Effector CD4-positive, alpha-beta T cell (primary cell): ENCODE results near the gene KLHL29.

ENCODE experiments used
- DNase-seq: peaks from one replicate; pipeline ENCODE4 v3.0.0-alpha.2; 2020

The KLHL29 gene

GRCh38 chr2:23584054-23584745, 199.2 kb downstream of the KLHL29 start:
- no peak for DNase-seq

GRCh38 chr2:23585273-23586170, 200.5 kb downstream of the KLHL29 start:
- DNase-seq = no peak

- DNase-seq = no peak
Measured at GRCh38 chr2:23586741-23587306, 201.8 kb downstream of the KLHL29 start.

DNA sequence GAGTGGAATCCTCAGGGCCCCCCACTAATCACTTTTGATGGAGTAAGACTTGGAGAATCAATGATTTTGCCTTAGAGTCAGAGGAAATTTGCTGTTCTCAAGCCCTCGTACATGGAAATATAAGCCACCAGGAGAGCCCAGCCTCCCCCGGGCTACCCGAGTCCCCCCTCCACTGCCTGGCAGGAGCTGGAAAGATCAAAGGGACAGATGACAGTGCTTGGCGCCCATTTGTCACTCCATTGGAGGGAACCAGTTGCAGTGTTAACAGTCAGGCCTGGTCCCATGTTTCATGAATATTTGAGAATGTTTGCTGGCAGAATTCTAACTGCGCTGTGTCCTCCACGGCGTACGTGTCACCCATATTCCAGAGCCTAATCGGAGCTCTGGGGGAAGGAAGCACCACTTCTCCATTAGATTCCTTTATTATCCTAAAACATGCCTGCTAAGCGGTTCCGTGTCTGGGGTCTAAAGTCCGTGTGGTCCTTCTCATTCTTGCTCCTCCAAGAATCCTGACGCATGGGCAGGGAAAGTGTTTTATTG, 202.4 kb downstream of the KLHL29 start:
- DNase-seq = no peak

DNA sequence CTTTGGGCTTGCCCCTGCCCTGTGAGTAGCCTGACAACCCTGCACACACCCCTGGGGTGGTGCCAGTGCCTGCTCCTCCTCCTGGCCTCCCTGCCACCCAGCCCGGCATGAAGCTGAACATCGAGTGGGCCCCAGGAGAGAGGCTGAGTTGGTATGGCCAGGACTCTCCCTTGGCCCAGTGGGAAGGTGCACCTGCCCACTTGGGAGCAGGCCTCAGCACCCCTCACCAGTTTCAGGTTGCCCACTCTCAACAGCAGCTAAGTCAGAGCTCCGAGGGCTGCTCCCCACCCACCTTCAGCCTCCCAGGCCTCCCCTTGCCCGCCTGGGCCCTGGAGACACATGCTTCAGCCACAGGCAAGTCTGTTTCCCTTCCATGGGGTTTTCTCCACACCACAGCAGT, 203.1 kb downstream of the KLHL29 start:
- DNase-seq = no peak

DNA sequence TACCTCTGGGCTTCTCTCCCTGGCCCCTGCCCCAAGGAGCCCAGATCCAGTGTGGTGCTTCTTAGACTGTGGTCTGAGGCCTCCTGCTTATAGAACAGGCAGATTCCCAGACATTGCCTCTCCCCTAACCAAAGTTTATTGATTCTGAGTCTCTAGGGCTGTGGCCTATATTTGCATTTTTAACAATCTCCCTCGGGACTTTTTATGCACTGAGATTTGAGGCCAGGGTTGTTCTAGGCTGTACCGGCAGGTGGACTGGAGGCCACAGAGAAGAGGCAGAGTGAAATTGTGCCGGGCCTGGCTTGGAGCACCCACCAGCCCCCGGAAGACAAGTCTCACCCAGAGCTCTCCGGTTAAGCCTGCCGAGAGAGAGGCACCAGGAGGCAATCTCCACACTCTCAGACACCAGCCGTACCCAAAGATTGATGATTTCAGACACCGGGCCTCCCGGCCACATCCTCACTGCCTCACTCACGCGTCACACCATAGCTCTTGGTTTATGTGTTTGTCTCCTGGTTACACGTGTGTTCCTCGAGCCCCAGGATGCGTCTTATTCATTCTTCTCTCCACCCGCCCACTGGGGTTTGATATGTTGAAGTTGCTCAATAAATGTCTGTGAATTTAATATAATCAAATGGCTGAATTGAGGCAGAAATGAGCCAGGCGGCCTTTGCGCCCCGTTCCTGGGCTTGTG, 203.7 kb downstream of the KLHL29 start:
- no peak for DNase-seq

GRCh38 chr2:23589220-23589647, 204.3 kb downstream of the KLHL29 start:
- DNase-seq = no peak

- DNase-seq = no peak
Measured at GRCh38 chr2:23589739-23590138, 204.8 kb downstream of the KLHL29 start.

- no peak for DNase-seq
Measured at GRCh38 chr2:23590241-23590869, 205.4 kb downstream of the KLHL29 start.

DNA sequence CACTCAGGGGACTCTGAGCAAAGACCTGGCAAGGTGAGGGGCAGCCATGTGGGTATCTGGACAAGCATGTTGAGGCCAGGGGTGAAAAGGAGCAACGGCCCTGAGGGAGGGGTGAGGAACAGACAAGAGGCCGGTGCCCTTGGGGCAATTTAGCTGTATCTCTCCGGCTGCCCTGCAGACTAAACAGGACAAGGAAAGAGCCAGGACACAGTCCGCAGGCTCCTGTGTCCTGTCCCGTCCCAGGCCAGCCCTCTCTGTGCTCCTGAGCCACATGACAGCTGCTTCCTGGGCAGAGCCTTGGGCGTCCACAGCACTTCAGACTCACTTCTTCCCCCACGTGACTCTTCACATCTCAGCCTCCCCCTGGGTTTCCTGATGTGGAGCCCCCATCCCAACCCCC, 206.1 kb downstream of the KLHL29 start:
- no peak for DNase-seq

DNA sequence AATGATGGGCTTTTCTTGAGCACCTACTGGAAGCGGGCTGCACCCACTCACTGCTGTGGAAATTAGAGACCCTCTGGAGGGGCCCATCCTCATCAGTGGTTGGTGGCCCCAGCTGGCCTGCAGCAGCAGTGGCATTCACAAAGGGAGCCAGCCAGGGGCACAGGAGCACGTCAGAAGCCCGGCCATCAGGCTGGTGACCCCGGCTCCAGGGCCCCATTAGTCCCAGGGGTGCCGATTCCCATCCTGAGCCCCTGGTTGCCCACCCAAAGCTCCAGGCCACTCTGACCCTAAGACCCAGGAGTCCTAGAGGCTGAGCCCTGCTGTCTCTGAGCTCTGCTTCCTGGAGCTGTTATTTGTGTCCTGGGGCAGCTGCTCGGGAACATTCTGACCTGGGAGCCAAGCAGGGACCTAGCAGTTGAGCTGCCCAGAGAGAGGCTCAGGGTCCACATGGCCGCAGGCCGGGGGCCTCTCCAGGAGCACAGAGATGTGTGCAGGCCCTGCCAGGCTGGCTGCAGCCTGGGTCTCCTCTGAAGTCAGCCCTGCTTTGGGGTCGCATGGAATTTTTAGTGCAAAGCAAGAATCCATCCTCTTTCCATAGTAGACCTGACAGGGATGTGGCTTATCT, 207.2 kb downstream of the KLHL29 start:
- DNase-seq = no peak

DNA sequence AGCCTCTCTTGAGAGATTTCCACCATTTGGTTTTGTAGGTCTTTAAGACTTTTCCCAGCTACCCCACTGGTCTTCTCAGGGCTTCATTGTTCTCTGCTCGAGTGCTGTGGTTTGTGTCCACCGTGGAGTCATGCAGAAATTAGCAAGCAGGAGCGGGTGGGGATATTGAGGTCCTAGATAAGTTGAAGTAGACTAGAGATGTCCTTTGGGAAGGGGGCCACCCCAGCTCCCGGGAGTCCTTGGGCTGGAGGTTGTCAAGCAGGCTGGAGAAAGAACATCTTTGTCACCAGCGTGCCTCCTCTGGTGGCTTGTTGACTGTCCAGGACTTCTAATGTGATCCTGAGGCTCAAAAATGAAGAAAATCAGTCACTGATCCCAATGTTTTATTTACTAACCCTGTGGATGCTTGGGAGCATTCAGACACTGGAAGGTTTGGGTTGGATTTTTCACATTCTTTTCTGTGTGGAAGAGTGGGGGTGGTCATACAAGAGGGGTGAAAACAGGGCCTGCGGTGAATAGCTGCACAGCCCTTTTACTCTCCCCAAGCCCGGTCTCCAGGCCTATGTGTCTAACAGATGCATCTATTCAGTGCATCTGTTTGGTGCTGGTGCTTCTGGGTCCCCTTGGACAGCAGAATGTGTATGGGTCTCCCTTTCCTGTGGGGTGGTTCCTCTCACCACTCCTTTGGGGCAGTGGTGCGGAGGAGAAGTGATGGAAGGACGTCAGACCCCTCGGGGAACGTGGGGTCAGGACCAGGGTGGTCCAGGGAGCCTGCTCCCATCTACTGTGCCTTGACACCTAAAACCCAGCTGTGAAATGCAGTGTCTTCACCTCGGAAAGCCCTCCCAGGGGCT, 208.1 kb downstream of the KLHL29 start:
- no peak for DNase-seq

- no peak for DNase-seq
Measured at GRCh38 chr2:23593752-23594459, 208.9 kb downstream of the KLHL29 start.

DNA sequence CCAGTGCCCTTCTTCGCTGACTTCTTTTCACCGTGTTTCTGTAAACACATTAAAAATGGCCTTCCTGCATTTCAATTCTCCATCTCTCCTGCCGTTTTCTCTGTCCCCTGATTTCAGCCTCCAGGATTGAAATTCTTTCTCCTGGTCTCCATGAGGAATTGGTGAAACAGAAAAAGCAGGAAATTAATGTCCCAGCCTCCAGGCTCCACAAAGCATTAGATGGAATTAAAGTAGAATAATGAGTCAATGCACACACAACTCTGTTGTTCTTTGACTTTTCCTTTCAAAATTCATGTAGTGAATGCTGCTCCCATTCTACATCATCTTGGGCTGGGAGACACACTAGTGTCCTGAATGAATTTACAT, 209.5 kb downstream of the KLHL29 start:
- no peak for DNase-seq

DNA sequence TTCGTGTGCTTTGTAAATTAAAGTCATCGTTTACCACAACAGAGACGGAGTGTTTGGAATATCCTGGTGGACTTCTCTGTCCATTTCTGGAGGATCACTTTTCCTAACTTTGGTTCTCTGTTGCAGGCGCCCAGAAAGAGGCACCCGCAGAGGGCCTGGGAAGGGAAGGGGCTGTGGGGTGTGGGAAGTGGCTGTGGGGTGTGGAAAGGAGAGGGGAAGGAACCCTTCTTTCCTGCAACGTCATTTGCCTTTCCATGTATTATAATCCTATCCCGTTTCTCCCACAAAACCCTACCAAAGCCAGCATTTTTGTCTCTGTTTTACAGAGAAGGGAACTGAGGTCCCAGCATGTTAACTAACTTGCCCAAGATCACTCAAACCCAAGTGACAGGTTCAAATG, 210.0 kb downstream of the KLHL29 start:
- DNase-seq = no peak

GRCh38 chr2:23595601-23596251, 210.7 kb downstream of the KLHL29 start:
- no peak for DNase-seq

DNA sequence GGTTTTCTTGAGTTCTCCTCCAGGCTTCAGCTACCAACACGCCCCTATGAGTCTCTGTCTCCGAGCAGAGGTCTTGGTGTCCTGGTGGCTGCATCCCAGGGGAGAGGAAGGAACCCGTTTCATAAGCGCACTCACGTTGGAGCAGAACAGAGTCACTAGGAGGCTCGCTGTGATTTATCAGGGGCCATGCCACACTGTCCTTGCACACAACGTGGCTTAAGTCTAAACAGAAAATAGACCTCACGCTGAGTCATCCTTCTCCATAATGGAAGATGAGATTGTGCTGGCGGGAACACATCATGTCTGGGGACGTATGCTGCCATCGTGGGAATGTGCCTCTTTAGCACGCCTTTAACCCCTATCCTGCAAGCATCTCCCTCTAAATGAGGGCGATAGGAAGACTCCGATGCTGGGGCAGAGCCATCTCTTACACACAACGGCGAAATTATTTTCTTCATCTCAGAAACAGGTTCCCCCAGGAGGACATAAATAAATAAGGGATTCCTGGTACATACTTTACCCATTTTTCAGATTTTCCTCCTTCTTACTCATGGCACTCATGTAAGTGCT, 211.4 kb downstream of the KLHL29 start:
- DNase-seq = no peak

DNA sequence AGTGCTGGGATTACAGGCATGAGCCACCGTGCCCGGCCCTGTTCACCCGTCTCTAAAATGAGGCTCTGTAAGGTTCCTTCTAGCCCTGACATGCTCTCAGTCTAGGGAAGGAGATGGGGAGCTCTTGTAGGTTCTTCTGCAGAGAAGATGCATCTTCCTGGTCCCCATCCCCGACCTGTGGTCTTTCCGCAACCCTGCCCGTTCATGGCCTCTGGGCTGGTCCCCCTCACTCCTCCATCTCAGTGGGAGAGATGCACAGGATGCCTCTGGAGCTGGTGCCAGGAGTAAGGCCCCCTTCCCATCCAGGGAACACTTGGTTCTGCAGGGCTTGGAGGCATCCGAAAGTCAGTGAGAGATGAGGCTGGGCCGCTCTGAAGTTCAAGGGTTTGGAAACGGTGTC, 212.7 kb downstream of the KLHL29 start:
- no peak for DNase-seq

DNA sequence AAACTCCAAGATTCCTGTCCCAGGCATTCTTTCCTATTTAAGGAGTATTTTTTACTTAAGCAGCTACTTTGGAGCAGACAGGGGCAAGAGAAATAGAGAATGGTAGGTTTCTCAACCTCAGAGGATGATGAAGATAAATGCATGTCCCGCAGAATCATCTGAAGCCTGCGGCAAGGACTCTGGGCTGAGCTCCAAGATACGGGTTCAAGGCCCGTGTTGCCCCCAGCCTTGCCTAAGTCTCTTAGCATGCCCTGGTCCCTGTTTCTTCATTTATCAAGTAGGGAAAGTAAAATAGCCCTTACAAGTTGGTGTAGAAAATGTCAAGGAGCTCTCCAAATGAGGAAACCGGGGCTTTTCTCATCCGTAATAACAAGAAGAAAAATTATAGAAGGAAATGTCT, 214.0 kb downstream of the KLHL29 start:
- DNase-seq = no peak
